Right atrium auricular region (tissue), 2 donors: ENCODE measurements around the gene PIMREG. TPM values are rescaled to one million over a fixed set of nuclear protein-coding genes. Genes with fewer than 3 reads are reported as not detected.

ENCODE experiments used
- DNase-seq: peaks from one replicate; pipeline ENCODE4 v3.0.0-alpha.2; 2019; ENCODE audit warnings: low spot score
- H3K27ac ChIP-seq, 2 donors: fragments of 200-600 bp; sonication (generic); 1 replicate in 1 of 2; 2 replicates in 1 of 2; pipeline ENCODE4 v1.5.1; 2016 to 2019
- H3K27me3 ChIP-seq, 2 donors: fragments of 200-600 bp; sonication (generic); one replicate each; pipeline versions ENCODE4 v1.5.1 to v1.6.0; 2017 to 2019
- H3K36me3 ChIP-seq: fragments of 200-600 bp; sonication (generic); one replicate; pipeline ENCODE4 v1.5.1; 2016
- H3K4me1 ChIP-seq, 2 donors: fragments of 200-600 bp; sonication (generic); one replicate each; pipeline versions ENCODE4 v1.5.1 to v1.6.0; 2017 to 2019
- H3K4me3 ChIP-seq, 2 donors: fragments of 200-600 bp; sonication (generic); 1 replicate in 1 of 2; 2 replicates in 1 of 2; pipeline ENCODE4 v1.5.1; 2017 to 2019; ENCODE audit warnings: mild to moderate bottlenecking in 1 of 2, moderate library complexity in 1 of 2
- H3K9me3 ChIP-seq, 2 donors: fragments of 200-600 bp; sonication (generic); one replicate each; pipeline ENCODE4 v1.5.1; 2019
- total RNA-seq, 2 donors: library from RNA; depleted of rRNA; stranded (reverse); fragments of >200 nt; gene quantifications; one replicate each; pipeline ENCODE4 v1.1.0, GENCODE V29; 2016
- TF ChIP-seq, protein P1 (sequence below), 2 donors: fragments of 200-600 bp; sonication (generic); IDR thresholded peaks; one replicate each; pipeline ENCODE4 v1.5.1; 2019; ENCODE audit warnings: antibody characterized with exemption in 2 of 2

PIMREG gene
- total RNA-seq, 2 donors from 2014 or later: 0.93 TPM; not detected in 1

DNA sequence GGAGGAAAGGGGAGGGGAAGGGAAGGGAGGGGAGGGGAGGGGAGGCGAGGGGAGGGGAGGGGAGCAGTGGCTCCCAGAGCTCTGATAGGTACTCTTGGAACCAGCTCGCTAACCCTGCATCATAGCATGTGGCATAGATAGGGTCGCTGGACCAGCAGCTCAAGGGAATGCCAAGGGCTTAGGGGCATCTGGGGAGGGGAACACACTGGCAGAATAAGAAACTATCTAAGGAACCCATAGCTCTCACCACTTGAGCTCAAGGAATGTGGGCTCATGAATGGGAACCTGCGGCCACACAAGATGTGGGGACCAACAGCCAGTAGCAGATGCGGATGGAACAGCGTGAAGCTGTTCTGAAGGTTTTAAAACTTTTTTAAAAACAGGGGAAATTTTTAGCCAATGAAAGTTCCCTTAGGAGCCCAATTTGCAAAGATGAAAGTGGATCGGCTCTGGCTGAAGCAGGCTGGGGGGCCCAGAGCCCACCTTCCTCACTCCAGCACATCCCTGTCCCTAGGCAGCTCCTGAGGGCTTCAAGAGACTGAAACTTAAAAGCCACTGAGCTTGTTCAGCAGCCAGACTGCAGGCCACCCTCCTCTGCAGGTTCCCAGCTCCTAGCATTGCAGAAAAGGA, 46.9 kb downstream of the PIMREG start:
- Histone ChIP-seq H3K27ac (no peak overlapping the region), H3K4me3 (no peak overlapping the region), H3K36me3 (no peaks in the 10 kb centered on the region), H3K4me1 (peaks cover 0 to 10% of the 10 kb centered on the region in 2 donors), H3K27me3 (no peaks in the 10 kb centered on the region), H3K9me3 (no peaks in the 10 kb centered on the region)
- no peak for DNase-seq
- TF ChIP-seq, protein P1, sequence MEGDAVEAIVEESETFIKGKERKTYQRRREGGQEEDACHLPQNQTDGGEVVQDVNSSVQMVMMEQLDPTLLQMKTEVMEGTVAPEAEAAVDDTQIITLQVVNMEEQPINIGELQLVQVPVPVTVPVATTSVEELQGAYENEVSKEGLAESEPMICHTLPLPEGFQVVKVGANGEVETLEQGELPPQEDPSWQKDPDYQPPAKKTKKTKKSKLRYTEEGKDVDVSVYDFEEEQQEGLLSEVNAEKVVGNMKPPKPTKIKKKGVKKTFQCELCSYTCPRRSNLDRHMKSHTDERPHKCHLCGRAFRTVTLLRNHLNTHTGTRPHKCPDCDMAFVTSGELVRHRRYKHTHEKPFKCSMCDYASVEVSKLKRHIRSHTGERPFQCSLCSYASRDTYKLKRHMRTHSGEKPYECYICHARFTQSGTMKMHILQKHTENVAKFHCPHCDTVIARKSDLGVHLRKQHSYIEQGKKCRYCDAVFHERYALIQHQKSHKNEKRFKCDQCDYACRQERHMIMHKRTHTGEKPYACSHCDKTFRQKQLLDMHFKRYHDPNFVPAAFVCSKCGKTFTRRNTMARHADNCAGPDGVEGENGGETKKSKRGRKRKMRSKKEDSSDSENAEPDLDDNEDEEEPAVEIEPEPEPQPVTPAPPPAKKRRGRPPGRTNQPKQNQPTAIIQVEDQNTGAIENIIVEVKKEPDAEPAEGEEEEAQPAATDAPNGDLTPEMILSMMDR (IDR thresholded peaks at IDR 0.05): no peak

DNA sequence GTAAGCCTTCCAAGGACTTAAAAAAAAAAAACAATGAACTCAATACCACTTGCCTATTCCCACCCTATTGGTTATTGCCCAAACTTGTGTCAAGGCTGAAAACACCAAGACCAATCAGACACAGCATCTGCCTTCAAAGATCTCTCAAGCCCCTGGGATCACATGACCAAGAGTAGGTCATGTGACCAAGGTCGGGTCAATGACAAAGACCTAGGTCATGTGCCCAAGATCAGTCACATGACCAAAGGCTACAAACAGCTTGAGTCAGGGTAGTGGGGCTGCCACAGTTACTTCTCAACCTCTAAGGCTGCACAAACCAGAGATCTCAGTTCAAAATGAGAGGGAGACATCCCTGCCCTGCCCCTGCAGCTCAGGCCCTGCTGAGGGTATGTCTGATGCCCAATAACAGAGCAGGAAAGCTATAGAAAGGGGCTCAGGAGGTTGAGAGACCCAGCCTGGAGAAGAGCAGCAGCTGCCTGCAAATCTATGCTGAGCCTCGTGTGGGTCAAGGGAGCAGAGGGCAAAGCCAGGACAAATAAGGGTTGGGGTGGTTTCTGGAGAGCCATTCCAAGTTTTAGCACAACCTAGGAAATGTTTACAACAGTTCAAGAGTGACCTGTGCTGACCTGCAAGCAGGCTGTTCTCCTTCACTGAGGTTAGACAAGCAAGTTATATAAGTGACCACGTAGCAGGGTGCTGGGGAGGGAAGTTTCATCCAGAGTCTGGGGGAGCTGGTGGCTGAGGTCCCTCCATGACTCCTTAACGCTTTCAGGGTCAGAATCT, 48.8 kb downstream of the PIMREG start:
- no peak for DNase-seq
- H3K9me3 ChIP-seq: no peaks in the 10 kb centered on the region

DNA sequence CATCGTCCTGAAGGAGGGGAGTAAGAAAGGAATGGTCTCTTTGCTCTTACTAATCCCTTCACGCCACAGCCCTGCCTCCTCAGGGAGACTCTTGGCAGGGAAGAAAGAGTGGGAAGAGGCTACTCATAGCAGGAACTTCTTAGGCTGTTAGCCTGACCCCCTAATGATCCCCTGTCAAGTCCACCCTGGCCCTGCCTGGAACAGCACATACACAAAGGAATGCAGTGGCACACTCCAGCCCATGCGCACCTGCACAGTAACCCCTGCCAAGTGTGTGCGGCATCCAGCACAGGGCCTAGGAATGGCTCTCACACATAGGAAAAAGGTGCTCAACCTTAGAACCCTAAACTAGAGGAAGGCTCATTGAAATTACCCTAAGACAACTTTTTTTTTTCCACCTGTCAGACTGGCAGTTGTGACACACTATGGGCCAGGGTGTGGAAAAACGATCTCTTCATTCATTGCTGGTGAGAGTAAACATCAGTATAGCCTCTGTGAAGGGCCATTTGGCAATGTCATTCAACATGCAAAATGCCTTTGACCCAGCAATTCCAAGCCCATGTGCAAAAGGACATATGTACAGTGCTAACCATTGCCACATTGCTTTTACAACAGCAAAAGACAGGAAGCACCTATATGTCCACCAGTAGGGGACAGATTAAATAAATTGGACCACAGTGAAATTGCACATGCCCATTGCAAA, 50.1 kb downstream of the PIMREG start:
- no peaks in the 10 kb centered on the region for H3K9me3 ChIP-seq
- H3K4me3 ChIP-seq: no peak overlapping the region
- peaks cover 0 to 13% of the 10 kb centered on the region in 2 donors for H3K4me1 ChIP-seq
- TF ChIP-seq, protein P1 (IDR thresholded peaks at IDR 0.05): no peak
- H3K36me3 ChIP-seq: no peaks in the 10 kb centered on the region
- DNase-seq: no peak
- no peaks in the 10 kb centered on the region for H3K27me3 ChIP-seq
- no peak overlapping the region for H3K27ac ChIP-seq

More for the DNA sequence above, 48.8 kb downstream of the PIMREG start:
- peaks cover 0 to 13% of the 10 kb centered on the region in 2 donors for H3K4me1 ChIP-seq
- H3K36me3 ChIP-seq: no peaks in the 10 kb centered on the region
- no peak overlapping the region for H3K4me3 ChIP-seq
- TF ChIP-seq, protein P1 (IDR thresholded peaks at IDR 0.05): no peak
- H3K27me3 ChIP-seq: no peaks in the 10 kb centered on the region
- no peak overlapping the region for H3K27ac ChIP-seq

DNA sequence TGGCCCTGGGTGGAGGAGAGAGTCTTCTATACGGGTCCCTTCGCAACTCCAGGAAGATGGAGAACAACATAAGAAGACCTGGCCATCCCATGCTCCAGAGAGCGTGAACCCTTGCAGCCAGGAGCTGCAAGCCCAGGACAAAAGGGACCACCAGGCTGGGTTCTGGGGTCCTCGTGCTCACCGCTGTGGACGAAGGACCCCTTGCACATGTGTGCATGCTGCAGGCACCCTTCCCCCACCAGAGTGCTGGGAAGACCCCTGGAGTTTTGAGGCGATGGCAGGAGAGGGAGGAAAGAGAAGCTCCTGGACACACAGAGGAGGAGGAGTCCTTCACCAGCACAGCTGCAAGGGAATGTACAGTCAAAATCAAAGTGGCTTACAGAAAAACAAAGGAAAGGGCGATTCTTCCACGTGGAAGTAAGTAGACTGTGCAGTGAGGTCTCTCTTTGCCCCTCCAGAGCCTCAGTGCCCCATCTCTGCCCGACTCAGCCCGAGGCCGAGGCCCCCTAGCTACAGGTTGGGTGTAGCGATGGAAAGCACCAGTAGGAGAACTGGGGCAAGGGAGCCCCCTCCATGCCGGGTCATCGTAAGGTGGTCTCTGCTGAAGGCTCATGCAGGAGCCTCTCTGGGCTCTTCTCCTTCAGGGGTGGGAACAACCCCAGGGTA, 51.3 kb downstream of the PIMREG start:
- Histone ChIP-seq H3K36me3 (no peaks in the 10 kb centered on the region), H3K4me3 (no peak overlapping the region), H3K9me3 (no peaks in the 10 kb centered on the region), H3K4me1 (peaks cover 0 to 13% of the 10 kb centered on the region in 2 donors), H3K27ac (no peak overlapping the region), H3K27me3 (no peaks in the 10 kb centered on the region)
- TF ChIP-seq, protein P1 (IDR thresholded peaks at IDR 0.05): no peak
- DNase-seq: no peak

DNA sequence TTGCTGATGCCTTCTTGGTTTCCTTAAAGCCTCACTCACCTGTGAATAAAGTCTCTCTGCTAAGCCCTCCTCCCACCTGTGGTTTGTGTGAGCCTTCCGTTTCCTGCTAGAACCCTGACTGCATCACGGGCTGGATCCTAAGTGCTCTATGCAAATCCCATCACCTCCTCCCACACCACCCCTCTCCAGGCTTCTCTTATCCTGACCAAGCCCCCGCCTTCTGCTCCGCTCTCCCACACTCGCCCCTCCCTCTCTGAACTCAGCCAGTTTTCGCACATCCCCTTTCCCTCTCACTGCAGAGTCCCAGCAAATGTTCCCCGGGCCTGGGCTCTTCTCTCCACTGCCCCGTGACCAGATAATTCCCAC, 51.8 kb downstream of the PIMREG start:
- no peak for DNase-seq
- H3K27ac ChIP-seq: no peak overlapping the region
- H3K4me1 ChIP-seq: peaks cover 0 to 13% of the 10 kb centered on the region in 2 donors
- TF ChIP-seq, protein P1 (IDR thresholded peaks at IDR 0.05): no peak
- H3K27me3 ChIP-seq: no peaks in the 10 kb centered on the region
- H3K9me3 ChIP-seq: no peaks in the 10 kb centered on the region
- H3K4me3 ChIP-seq: no peak overlapping the region
- H3K36me3 ChIP-seq: no peaks in the 10 kb centered on the region
